Parathyroid adenoma (tissue), 2 donors: ENCODE measurements around the gene PRTN3.

Source experiments
- H2AFZ ChIP-seq: fragments of 300-600 bp; sonication (generic); one replicate; pipeline ENCODE4 v1.7.0; 2017; ENCODE audit warnings: antibody characterized with exemption, mild to moderate bottlenecking
- H3K27ac ChIP-seq: fragments of 300-600 bp; sonication (generic); one replicate; pipeline ENCODE4 v1.7.0; 2017
- H3K27me3 ChIP-seq: fragments of 300-600 bp; sonication (generic); one replicate; pipeline ENCODE4 v1.7.0; 2017; ENCODE audit warnings: low read length; ENCODE audit not compliant: control insufficient read depth, insufficient read depth
- H3K36me3 ChIP-seq: fragments of 300-600 bp; sonication (generic); one replicate; pipeline ENCODE4 v1.7.0; 2017; ENCODE audit warnings: low read length; ENCODE audit not compliant: control insufficient read depth, insufficient read depth
- H3K4me1 ChIP-seq: fragments of 300-600 bp; sonication (generic); one replicate; pipeline ENCODE4 v1.7.0; 2017; ENCODE audit warnings: control low read depth
- H3K4me2 ChIP-seq: fragments of 300-600 bp; sonication (generic); one replicate; pipeline ENCODE4 v1.7.0; 2017; ENCODE audit warnings: low read length
- H3K4me3 ChIP-seq: fragments of 300-600 bp; sonication (generic); one replicate; pipeline ENCODE4 v1.7.0; 2017; ENCODE audit warnings: low read depth, low read length
- H3K79me2 ChIP-seq: fragments of 300-600 bp; sonication (generic); one replicate; pipeline ENCODE4 v1.7.0; 2017; ENCODE audit warnings: control low read depth
- H3K9ac ChIP-seq: fragments of 300-600 bp; sonication (generic); one replicate; pipeline ENCODE4 v1.7.0; 2017; ENCODE audit warnings: mild to moderate bottlenecking
- H3K9me3 ChIP-seq: fragments of 300-600 bp; sonication (generic); one replicate; pipeline ENCODE4 v1.7.0; 2017; ENCODE audit warnings: low read length; ENCODE audit not compliant: control insufficient read depth
- CTCF ChIP-seq: fragments of 300-600 bp; sonication (generic); IDR thresholded peaks from one replicate; pipeline ENCODE4 v1.7.0; 2017; ENCODE audit warnings: antibody characterized with exemption, mild to moderate bottlenecking
- donor health status: primary hyperparathyroidism.

PRTN3 gene

DNA sequence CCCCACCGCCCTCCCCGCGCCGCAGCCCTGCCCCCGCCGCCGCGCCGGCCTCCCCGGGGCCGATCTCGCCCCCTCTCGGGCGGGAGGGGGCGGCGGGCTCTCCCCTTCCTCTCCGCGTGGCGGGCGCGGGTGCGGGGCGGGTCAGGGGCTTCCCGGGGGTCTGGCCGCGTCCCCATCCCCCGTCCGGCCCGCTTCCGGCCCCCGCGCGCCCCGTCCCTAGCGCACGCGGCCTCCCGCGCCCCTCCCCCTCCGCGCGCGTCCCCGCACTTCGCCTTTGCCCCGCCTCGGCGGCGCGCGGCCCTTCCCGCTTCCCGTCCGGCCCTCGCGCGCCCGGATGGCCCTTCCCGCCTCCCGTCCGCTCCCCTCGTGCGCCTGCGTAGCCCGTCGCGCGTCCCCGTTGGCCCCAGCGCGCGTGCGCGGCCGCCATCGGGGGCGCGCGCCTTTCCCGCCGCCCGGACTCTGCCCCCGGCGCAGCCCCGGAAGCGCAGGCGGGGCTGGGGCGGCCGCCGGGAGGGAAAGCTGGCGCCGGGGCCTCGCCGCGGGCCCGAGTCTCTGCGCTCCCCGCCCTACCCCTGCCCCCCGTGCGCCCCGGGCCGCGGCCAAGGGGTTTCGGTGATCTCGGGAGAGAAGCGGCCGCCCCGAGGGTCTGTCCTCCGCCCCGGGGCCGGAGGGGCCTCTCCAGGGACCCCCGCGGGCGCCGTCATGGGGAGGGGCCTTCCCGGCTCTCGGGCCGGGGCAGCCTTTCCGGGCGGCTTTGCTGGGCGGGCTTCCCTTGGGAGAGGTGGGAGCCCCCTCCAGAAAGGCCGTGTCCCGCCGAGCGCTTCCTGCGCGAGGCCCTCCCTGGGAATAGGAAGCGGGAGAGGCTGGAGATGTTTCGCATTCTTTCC, 43.0 kb upstream of the PRTN3 start:
- Histone ChIP-seq H3K27me3 (no peaks in the 10 kb centered on the region), H3K4me1 (peaks cover 31% of the 10 kb centered on the region), H3K9me3 (no peaks in the 10 kb centered on the region), H3K79me2 (peaks cover 35% of the 10 kb centered on the region), H3K4me3 (peak overlapping the region; percentile 72), H3K36me3 (no peaks in the 10 kb centered on the region), H3K27ac (peak overlapping the region; percentile 96), H2AFZ (no peak overlapping the region), H3K4me2 (peak overlapping the region; percentile 75), H3K9ac (peak overlapping the region; percentile 92)
- TF ChIP-seq CTCF, result no peak

DNA sequence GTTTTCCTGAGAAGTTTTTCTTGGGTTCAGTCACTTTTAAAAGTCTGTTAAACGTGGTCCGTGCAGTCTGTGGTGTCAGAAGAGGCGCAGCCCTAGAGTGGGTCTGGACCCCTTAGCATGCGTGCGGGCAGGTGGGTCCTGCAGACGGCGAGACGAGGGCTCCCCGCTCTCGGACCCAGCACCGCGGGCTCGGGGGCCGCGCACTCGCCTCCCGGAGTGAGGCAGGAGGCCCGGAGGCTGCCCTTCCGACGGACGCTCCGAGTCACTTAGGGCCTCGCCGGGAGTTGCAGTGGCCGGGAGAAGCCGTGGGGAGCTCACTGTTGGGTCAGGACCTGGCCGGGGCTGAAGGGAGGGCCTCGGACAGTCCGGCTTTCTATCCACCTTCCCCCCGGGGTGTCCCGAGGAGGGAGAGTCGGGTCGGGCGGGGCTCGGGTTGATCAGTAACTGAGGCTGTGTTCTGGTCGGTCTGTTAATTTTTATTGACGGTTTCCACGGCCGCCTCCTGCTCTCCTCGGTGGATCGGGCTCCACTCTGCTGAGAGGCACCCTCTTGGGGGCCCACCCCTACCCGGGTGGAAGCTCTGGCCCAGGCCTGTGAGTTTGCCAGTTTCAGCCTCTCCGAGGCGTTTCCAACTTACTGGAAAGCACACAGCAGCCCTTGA, 42.3 kb upstream of the PRTN3 start:
- Histone ChIP-seq H3K79me2 (peaks cover 43% of the 10 kb centered on the region), H3K4me2 (peak overlapping the region; percentile 75), H3K36me3 (no peaks in the 10 kb centered on the region), H3K4me1 (peaks cover 39% of the 10 kb centered on the region), H2AFZ (no peak overlapping the region), H3K9ac (peak overlapping the region; percentile 92), H3K27me3 (no peaks in the 10 kb centered on the region), H3K4me3 (peak overlapping the region; percentile 72), H3K9me3 (no peaks in the 10 kb centered on the region), H3K27ac (peak overlapping the region; percentile 96)
- no peak for TF ChIP-seq CTCF

DNA sequence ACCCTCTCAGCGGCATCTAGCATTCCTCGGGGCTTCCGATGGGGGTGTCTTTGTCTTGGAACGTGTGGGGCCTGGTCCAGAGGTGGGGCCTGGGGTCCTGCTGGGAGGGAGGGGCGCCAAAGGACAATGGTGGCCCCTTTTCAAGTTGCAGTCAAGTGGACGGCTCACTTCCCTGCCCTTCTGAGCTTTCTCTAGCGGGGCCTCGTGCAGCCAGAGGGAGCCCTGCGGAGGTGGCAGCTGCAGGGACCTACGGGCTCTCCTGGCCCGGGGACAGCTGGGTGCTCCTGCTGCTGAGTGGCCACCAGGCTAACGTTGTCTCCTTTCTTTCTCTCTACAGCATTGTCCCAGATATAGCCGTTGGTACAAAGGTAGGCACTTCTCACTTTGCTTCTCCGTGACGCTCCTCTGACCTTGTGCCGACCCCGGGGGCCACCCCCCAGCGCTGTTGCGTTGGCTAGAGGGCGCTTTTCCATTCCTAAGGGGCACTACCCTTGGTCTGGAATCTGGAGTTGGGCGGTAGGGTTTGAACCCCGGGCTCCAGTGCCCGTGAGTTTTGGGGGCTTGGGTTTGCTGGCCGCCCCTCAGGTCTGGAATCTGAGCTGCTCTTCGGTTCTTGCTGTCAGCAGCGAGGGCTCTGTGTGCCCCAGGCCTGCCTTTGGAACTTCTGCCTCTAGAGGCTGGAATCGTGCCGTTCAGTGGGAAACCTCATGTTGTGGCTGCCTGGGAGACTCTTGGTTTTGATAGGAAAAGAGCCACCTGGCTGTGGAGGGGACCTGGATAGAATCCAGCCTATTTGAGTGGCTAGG, 41.5 kb upstream of the PRTN3 start:
- Histone ChIP-seq H3K9ac (peak overlapping the region; percentile 34), H3K36me3 (no peaks in the 10 kb centered on the region), H3K9me3 (no peaks in the 10 kb centered on the region), H3K4me3 (peak overlapping the region; percentile 72), H2AFZ (no peak overlapping the region), H3K4me1 (peaks cover 39% of the 10 kb centered on the region), H3K4me2 (peak overlapping the region; percentile 75), H3K27me3 (no peaks in the 10 kb centered on the region), H3K27ac (peak overlapping the region; percentile 96), H3K79me2 (peaks cover 50% of the 10 kb centered on the region)
- TF ChIP-seq CTCF, result no peak

GRCh38 chr19:800360-801029, 40.3 kb upstream of the PRTN3 start:
- no peaks in the 10 kb centered on the region for H3K36me3 ChIP-seq
- H2AFZ ChIP-seq, result no peak overlapping the region
- H3K4me3 ChIP-seq, result peak overlapping the region; percentile 51
- TF ChIP-seq CTCF, result no peak
- H3K4me2 ChIP-seq, result peak overlapping the region; percentile 75
- H3K27me3 ChIP-seq, result no peaks in the 10 kb centered on the region
- peaks cover 39% of the 10 kb centered on the region for H3K4me1 ChIP-seq
- H3K9me3 ChIP-seq, result no peaks in the 10 kb centered on the region
- peak overlapping the region; percentile 49 for H3K9ac ChIP-seq
- H3K79me2 ChIP-seq, result peaks cover 63% of the 10 kb centered on the region
- H3K27ac ChIP-seq, result peak overlapping the region; percentile 96
